SK-N-DZ (cell line): ENCODE data around the gene MKLN1. TPM values are rescaled to one million over a fixed set of nuclear protein-coding genes. Genes with fewer than 3 reads are reported as not detected.
"Not testable (repeated sequence)": the region's sequence is repeated elsewhere in the genome, so short reads cannot be mapped to it uniquely, and the experiment has no call there.

Experiments used
- DNase-seq: peaks from one replicate; pipeline ENCODE4 v3.0.0-alpha.2; 2015; ENCODE audit warnings: low spot score
- polyA plus RNA-seq, 2 experiments: library from polyadenylated mRNA; depleted of rRNA; stranded (reverse); fragments of >200 nt; gene quantifications; 2 replicates each; pipeline ENCODE4 v1.2.3, GENCODE V29; 2014

MKLN1 gene
- 9.9 and 11.2 TPM in 2 replicates for polyA plus RNA-seq (2014; cell fraction: cytosol; rRNA removed)
- polyA plus RNA-seq (2014; cell fraction: nucleus; rRNA removed) = 14.5 and 21.7 TPM in 2 replicates

GRCh38 chr7:131327626-131328376, at the start of gene MKLN1:
Gene MKLN1 (plus strand): TSS chr7:131327876. CDS start chr7:131327900, 24 bp downstream.
- DNase-seq = peak; percentile 87

GRCh38 chr7:131279044-131279443, 48.6 kb upstream of the MKLN1 start:
- DNase-seq = no peak

GRCh38 chr7:131281266-131282048, 46.2 kb upstream of the MKLN1 start:
- DNase-seq = no peak

- DNase-seq = no peak
These were observed 42.8 kb upstream of the MKLN1 start for GRCh38 chr7:131284702-131285419.

GRCh38 chr7:131285556-131285955, 42.1 kb upstream of the MKLN1 start:
- DNase-seq = no peak

- DNase-seq = no peak
These were observed 39.2 kb upstream of the MKLN1 start for GRCh38 chr7:131288450-131288849.

GRCh38 chr7:131289051-131289450, 38.6 kb upstream of the MKLN1 start:
- no peak for DNase-seq

- no peak for DNase-seq
These were observed 35.4 kb upstream of the MKLN1 start for GRCh38 chr7:131292141-131292905.

- no peak for DNase-seq
These were observed 34.7 kb upstream of the MKLN1 start for GRCh38 chr7:131293018-131293417.

- DNase-seq = peak; percentile 63
These were observed 33.1 kb upstream of the MKLN1 start for GRCh38 chr7:131294553-131294952.

GRCh38 chr7:131298608-131298992, 29.1 kb upstream of the MKLN1 start:
- no peak for DNase-seq

GRCh38 chr7:131299074-131299473, 28.6 kb upstream of the MKLN1 start:
- DNase-seq = no peak

GRCh38 chr7:131300078-131300477, 27.6 kb upstream of the MKLN1 start:
- no peak for DNase-seq

GRCh38 chr7:131300572-131301466, 26.9 kb upstream of the MKLN1 start:
- no peak for DNase-seq

GRCh38 chr7:131302446-131302845, 25.2 kb upstream of the MKLN1 start:
- no peak for DNase-seq

- DNase-seq = peak; percentile 12
These were observed 24.6 kb upstream of the MKLN1 start for GRCh38 chr7:131302876-131303707.

GRCh38 chr7:131305152-131305551, 22.5 kb upstream of the MKLN1 start:
- DNase-seq = no peak

- not testable (repeated sequence) for DNase-seq
These were observed 21.6 kb upstream of the MKLN1 start for GRCh38 chr7:131306041-131306440.

GRCh38 chr7:131306777-131307176, 20.9 kb upstream of the MKLN1 start:
- no peak for DNase-seq
